ENCODE data around the gene MGRN1.

The MGRN1 gene

GRCh38 chr16:4689864-4690704 lies 65.5 kb downstream of the MGRN1 start (continued):
- TF ChIP-seq, protein P1, sequence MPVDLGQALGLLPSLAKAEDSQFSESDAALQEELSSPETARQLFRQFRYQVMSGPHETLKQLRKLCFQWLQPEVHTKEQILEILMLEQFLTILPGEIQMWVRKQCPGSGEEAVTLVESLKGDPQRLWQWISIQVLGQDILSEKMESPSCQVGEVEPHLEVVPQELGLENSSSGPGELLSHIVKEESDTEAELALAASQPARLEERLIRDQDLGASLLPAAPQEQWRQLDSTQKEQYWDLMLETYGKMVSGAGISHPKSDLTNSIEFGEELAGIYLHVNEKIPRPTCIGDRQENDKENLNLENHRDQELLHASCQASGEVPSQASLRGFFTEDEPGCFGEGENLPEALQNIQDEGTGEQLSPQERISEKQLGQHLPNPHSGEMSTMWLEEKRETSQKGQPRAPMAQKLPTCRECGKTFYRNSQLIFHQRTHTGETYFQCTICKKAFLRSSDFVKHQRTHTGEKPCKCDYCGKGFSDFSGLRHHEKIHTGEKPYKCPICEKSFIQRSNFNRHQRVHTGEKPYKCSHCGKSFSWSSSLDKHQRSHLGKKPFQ (tag by site-specific recombination; IDR thresholded peaks at IDR 0.05) = 0 out of 2 replicates have a peak, but pooled peaks have one; percentile 56
- TF ChIP-seq, protein P2, sequence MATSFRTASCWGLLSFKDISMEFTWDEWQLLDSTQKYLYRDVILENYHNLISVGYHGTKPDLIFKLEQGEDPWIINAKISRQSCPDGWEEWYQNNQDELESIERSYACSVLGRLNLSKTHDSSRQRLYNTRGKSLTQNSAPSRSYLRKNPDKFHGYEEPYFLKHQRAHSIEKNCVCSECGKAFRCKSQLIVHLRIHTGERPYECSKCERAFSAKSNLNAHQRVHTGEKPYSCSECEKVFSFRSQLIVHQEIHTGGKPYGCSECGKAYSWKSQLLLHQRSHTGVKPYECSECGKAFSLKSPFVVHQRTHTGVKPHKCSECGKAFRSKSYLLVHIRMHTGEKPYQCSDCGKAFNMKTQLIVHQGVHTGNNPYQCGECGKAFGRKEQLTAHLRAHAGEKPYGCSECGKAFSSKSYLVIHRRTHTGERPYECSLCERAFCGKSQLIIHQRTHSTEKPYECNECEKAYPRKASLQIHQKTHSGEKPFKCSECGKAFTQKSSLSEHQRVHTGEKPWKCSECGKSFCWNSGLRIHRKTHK (tag by site-specific recombination; IDR thresholded peaks at IDR 0.05) = no peak
- TF ChIP-seq ZNF354C (tag by site-specific recombination; IDR thresholded peaks at IDR 0.05; ENCODE audit: borderline replicate concordance, low read depth) (no peak), ZNF777 (tag by site-specific recombination; IDR thresholded peaks at IDR 0.05; ENCODE audit: borderline replicate concordance) (no peak), ZNF184 (tag by site-specific recombination; IDR thresholded peaks at IDR 0.05) (no peak), ZNF211 (tag by site-specific recombination; IDR thresholded peaks at IDR 0.05; ENCODE audit: low read depth) (no peak), ZFHX2 (tag by site-specific recombination; conservative IDR thresholded peaks at IDR 0.05) (peak; percentile 31; the same call in 1 of the 2 replicates), ZBTB7A (tag by site-specific recombination; IDR thresholded peaks at IDR 0.05; ENCODE audit: low read depth) (no peak), ZNF248 (tag by site-specific recombination; IDR thresholded peaks at IDR 0.05) (no peak), ZNF138 (tag by site-specific recombination; IDR thresholded peaks at IDR 0.05; ENCODE audit: borderline replicate concordance) (no peak), YY1 (tag by site-specific recombination; IDR thresholded peaks at IDR 0.05) (no peak), ZNF24 (tag by site-specific recombination; IDR thresholded peaks at IDR 0.05) (no peak), HOXD13 (CRISPR knock-in tag; IDR thresholded peaks at IDR 0.05; ENCODE audit: borderline replicate concordance) (no peak)
- TF ChIP-seq, protein P3, sequence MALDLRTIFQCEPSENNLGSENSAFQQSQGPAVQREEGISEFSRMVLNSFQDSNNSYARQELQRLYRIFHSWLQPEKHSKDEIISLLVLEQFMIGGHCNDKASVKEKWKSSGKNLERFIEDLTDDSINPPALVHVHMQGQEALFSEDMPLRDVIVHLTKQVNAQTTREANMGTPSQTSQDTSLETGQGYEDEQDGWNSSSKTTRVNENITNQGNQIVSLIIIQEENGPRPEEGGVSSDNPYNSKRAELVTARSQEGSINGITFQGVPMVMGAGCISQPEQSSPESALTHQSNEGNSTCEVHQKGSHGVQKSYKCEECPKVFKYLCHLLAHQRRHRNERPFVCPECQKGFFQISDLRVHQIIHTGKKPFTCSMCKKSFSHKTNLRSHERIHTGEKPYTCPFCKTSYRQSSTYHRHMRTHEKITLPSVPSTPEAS (tag by site-specific recombination; IDR thresholded peaks at IDR 0.05) = peak; percentile 82
- TF ChIP-seq, protein P4, sequence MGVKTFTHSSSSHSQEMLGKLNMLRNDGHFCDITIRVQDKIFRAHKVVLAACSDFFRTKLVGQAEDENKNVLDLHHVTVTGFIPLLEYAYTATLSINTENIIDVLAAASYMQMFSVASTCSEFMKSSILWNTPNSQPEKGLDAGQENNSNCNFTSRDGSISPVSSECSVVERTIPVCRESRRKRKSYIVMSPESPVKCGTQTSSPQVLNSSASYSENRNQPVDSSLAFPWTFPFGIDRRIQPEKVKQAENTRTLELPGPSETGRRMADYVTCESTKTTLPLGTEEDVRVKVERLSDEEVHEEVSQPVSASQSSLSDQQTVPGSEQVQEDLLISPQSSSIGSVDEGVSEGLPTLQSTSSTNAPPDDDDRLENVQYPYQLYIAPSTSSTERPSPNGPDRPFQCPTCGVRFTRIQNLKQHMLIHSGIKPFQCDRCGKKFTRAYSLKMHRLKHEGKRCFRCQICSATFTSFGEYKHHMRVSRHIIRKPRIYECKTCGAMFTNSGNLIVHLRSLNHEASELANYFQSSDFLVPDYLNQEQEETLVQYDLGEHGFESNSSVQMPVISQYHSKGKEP (tag by site-specific recombination; IDR thresholded peaks at IDR 0.05) = no peak
- TF ChIP-seq, protein P5, sequence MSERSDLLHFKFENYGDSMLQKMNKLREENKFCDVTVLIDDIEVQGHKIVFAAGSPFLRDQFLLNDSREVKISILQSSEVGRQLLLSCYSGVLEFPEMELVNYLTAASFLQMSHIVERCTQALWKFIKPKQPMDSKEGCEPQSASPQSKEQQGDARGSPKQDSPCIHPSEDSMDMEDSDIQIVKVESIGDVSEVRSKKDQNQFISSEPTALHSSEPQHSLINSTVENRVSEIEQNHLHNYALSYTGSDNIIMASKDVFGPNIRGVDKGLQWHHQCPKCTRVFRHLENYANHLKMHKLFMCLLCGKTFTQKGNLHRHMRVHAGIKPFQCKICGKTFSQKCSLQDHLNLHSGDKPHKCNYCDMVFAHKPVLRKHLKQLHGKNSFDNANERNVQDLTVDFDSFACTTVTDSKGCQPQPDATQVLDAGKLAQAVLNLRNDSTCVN (tag by site-specific recombination; optimal IDR thresholded peaks at IDR 0.05) = peak; percentile 18

DNA sequence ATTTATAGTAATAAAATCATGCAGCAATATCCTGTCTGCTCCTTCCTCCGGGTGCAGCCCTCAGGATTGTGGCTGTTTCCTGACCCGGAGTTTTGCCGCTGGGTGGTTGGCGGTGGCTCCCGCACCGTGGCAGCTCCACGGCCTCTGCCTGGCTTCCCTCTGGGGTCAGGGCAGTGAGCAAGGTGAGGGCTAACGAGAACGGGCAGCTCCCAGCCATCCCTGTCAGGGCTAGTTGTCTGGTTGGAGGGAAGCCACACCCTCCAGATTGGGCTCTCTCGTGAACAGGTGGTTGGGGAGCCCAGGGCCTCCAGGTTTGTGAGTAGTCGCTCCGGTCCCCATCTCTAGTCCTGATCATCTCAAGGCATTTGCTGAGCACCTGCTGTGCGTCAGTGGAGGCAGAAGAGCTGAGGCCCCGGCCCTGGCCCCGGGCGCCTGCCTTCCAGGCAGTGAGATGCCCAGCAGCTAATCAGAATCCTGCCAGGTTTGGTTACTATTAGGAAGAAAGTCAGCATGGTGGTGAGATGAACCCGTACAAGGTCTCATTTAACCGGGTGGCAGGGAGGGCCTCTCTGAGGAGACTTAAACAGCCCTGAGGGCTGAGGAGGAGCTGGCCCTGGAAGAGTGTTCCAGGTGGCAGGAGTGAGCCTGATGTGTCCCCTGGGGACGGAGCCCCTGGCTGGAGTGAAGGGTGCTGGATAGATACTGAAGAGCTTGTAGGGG lies 66.5 kb downstream of the MGRN1 start:
- ChIA-PET POLR2A (no interaction called here), CTCF (no interaction called here)
- Histone ChIP-seq H3K4me1 (ENCODE audit: control insufficient read depth, insufficient read depth, low read length) (peaks cover 4% of the 10 kb centered on the region; the same call in 1 of the 2 replicates), H3K4me3 (ENCODE audit: low read depth, low read length) (no peak overlapping the region), H3K9me3 (ENCODE audit: control insufficient read depth, insufficient read depth, low read depth, low read length) (no peaks in the 10 kb centered on the region), H3K27ac (ENCODE audit: extremely low read depth, low read depth, low read length) (no peak overlapping the region), H3K36me3 (ENCODE audit: control insufficient read depth in 2 of 2, insufficient read depth in 1 of 2, low read length in 2 of 2) (peaks cover 0 to 45% of the 10 kb centered on the region in 2 experiments; a peak in 1 of 3 replicates)
- TF ChIP-seq PRDM1 (tag by site-specific recombination; IDR thresholded peaks at IDR 0.05) (no peak), ZNF146 (tag by site-specific recombination; IDR thresholded peaks at IDR 0.05) (no peak), SCRT2 (tag by site-specific recombination; IDR thresholded peaks at IDR 0.05) (peak; percentile 58), TRIM28 (IDR thresholded peaks at IDR 0.05; ENCODE audit: borderline replicate concordance, low read length) (no peak), ZIC2 (tag by site-specific recombination; IDR thresholded peaks at IDR 0.05) (no peak; the same call in 1 of the 2 replicates), BCL6B (tag by site-specific recombination; IDR thresholded peaks at IDR 0.05) (no peak), ZNF221 (tag by site-specific recombination; IDR thresholded peaks at IDR 0.05; ENCODE audit: borderline replicate concordance) (no peak)
- TF ChIP-seq, protein P6, sequence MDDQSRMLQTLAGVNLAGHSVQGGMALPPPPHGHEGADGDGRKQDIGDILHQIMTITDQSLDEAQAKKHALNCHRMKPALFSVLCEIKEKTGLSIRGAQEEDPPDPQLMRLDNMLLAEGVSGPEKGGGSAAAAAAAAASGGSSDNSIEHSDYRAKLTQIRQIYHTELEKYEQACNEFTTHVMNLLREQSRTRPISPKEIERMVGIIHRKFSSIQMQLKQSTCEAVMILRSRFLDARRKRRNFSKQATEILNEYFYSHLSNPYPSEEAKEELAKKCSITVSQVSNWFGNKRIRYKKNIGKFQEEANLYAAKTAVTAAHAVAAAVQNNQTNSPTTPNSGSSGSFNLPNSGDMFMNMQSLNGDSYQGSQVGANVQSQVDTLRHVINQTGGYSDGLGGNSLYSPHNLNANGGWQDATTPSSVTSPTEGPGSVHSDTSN (CRISPR knock-in tag; IDR thresholded peaks at IDR 0.05) = no peak
